H1 (cell line): ENCODE results near the gene FOXI2. TPM values are rescaled to one million over a fixed set of nuclear protein-coding genes. Genes with fewer than 3 reads are reported as not detected.
A peak's percentile ranks its signal among the peaks of the same experiment; 100 is the strongest.

Experiments
- CTCF ChIA-PET: fragments of 300-600 bp; sonication (Branson Sonifier 250); formaldehyde crosslinking; loops from one replicate; lab custom pipeline; 2021; ENCODE audit not compliant: partially characterized antibody; lab: Charles Lee
- POLR2A ChIA-PET: fragments of 300-600 bp; sonication (Branson Sonifier 250); formaldehyde crosslinking; loops from one replicate; lab custom pipeline; 2021; ENCODE audit warnings: inconsistent platforms; ENCODE audit not compliant: partially characterized antibody; lab: Charles Lee
- DNase-seq, 2 experiments: peaks; one replicate each; pipeline versions ENCODE4 v3.0.0 to v3.0.0-alpha.2; 2010 to 2022; ENCODE audit warnings: low spot score in 2 of 2, low read depth in 1 of 2, mixed read lengths in 1 of 2
- FAIRE-seq: peaks from 2 replicates; lab custom pipeline; 2011; peaks lifted over from hg19 to GRCh38; lab: Jason Lieb, UNC
- H2AFZ ChIP-seq: 2 replicates; pipeline ENCODE4 v1.8.1; 2012; ENCODE audit warnings: low read length, inconsistent platforms
- H2AK5ac ChIP-seq: 2 replicates; pipeline ENCODE4 v1.6.1; 2013; ENCODE audit warnings: low read depth, low read length
- H2BK120ac ChIP-seq: replicated peaks from 2 replicates; pipeline ENCODE3; 2013; ENCODE audit warnings: low read depth, low read length, inconsistent platforms
- H2BK12ac ChIP-seq: 2 replicates; pipeline ENCODE4 v1.6.1; 2013; ENCODE audit warnings: low read depth, low read length
- H2BK15ac ChIP-seq: 2 replicates; pipeline ENCODE4 v1.6.1; 2013; ENCODE audit warnings: low read length
- H2BK20ac ChIP-seq: 2 replicates; pipeline ENCODE4 v1.6.1; 2013; ENCODE audit warnings: low read length
- H2BK5ac ChIP-seq: 2 replicates; pipeline ENCODE4 v1.6.1; 2013; ENCODE audit warnings: low read depth, low read length
- H3K14ac ChIP-seq: 2 replicates; pipeline ENCODE4 v1.6.1; 2013; ENCODE audit warnings: inconsistent platforms; ENCODE audit not compliant: insufficient read length
- H3K18ac ChIP-seq: 2 replicates; pipeline ENCODE4 v1.6.1; 2013; ENCODE audit warnings: low read length; ENCODE audit errors: extremely low read depth
- H3K23ac ChIP-seq: 2 replicates; pipeline ENCODE4 v1.6.1; 2013; ENCODE audit warnings: inconsistent platforms; ENCODE audit not compliant: insufficient read length
- H3K23me2 ChIP-seq: 2 replicates; pipeline ENCODE4 v1.6.1; 2013; ENCODE audit warnings: low read depth, low read length
- H3K27ac ChIP-seq: 2 replicates; pipeline ENCODE4 v1.6.1; 2011; ENCODE audit warnings: low read depth, low read length, inconsistent platforms
- H3K27me3 ChIP-seq, 4 experiments: replicated peaks in 1 of 4; 1 replicate in 1 of 4; 2 replicates in 3 of 4; pipeline versions ENCODE4 v1.6.1 to v1.8.1; 2011 to 2013; ENCODE audit warnings: low read length in 3 of 4, mild to moderate bottlenecking in 3 of 4, inconsistent platforms in 2 of 4, mixed read lengths in 2 of 4, moderate library complexity in 1 of 4; ENCODE audit not compliant: control insufficient read depth in 3 of 4, insufficient read depth in 3 of 4; ENCODE audit errors: extremely low read depth in 1 of 4
- H3K36me3 ChIP-seq, 4 experiments: 2 replicates each; pipeline versions ENCODE4 v1.6.1 to v1.8.1; 2011 to 2013; ENCODE audit warnings: mild to moderate bottlenecking in 4 of 4, low read length in 3 of 4, moderate library complexity in 2 of 4, control low read depth in 1 of 4, inconsistent platforms in 1 of 4; ENCODE audit not compliant: insufficient read depth in 4 of 4, control insufficient read depth in 2 of 4
- H3K4ac ChIP-seq: replicated peaks from 2 replicates; pipeline ENCODE3; 2013; ENCODE audit warnings: low read length, low read depth, mixed read lengths, inconsistent platforms; ENCODE audit not compliant: insufficient read length
- H3K4me1 ChIP-seq, 4 experiments: replicated peaks in 1 of 4; 1 replicate in 1 of 4; 2 replicates in 3 of 4; pipeline versions ENCODE4 v1.6.1 to v1.8.1; 2011 to 2013; ENCODE audit warnings: low read length in 3 of 4, inconsistent platforms in 2 of 4, mixed read lengths in 1 of 4; ENCODE audit not compliant: insufficient read depth in 4 of 4, control insufficient read depth in 3 of 4
- H3K4me2 ChIP-seq, 2 experiments: 2 replicates each; pipeline versions ENCODE4 v1.6.1 to v1.8.1; 2011 to 2013; ENCODE audit warnings: low read depth in 2 of 2, low read length in 2 of 2, control low read depth in 1 of 2, inconsistent platforms in 1 of 2, mild to moderate bottlenecking in 1 of 2; ENCODE audit not compliant: insufficient read depth in 1 of 2
- H3K4me3 ChIP-seq, 4 experiments: fragments of 200-600, 300-600 bp in 1 of 4; sonication (generic), shearing (Covaris generic), sonication (Bioruptor Twin) in 1 of 4; 2 replicates each; pipeline versions ENCODE4 v1.5.1 to v1.8.1; 2011 to 2016; ENCODE audit warnings: low read length in 4 of 4, low read depth in 3 of 4, control low read depth in 2 of 4, inconsistent platforms in 2 of 4, mild to moderate bottlenecking in 2 of 4, mixed read lengths in 1 of 4, moderate library complexity in 1 of 4; ENCODE audit not compliant: insufficient read depth in 2 of 4; ENCODE audit errors: extremely low read depth in 1 of 4
- H3K56ac ChIP-seq: replicated peaks from 2 replicates; pipeline ENCODE3; 2013; ENCODE audit warnings: low read depth, mild to moderate bottlenecking, mixed read lengths, low read length, inconsistent platforms; ENCODE audit not compliant: insufficient read length
- H3K79me1 ChIP-seq: 2 replicates; pipeline ENCODE4 v1.6.1; 2013; ENCODE audit warnings: low read depth, low read length, control low read depth
- H3K79me2 ChIP-seq, 2 experiments: 2 replicates each; pipeline versions ENCODE4 v1.6.1 to v1.8.1; 2012 to 2013; ENCODE audit warnings: low read length in 2 of 2, mild to moderate bottlenecking in 2 of 2, inconsistent platforms in 1 of 2; ENCODE audit not compliant: insufficient read depth in 2 of 2, control insufficient read depth in 1 of 2
- H3K9ac ChIP-seq, 4 experiments: replicated peaks in 1 of 4; 1 replicate in 1 of 4; 2 replicates in 3 of 4; pipeline versions ENCODE4 v1.6.1 to v1.8.1; 2011 to 2013; ENCODE audit warnings: low read depth in 3 of 4, low read length in 3 of 4, control low read depth in 2 of 4, mild to moderate bottlenecking in 2 of 4, moderate library complexity in 2 of 4, inconsistent platforms in 1 of 4; ENCODE audit errors: extremely low read depth in 1 of 4
- H3K9me3 ChIP-seq, 2 experiments: 2 replicates each; pipeline versions ENCODE4 v1.6.1 to v1.8.1; 2012 to 2013; ENCODE audit warnings: mild to moderate bottlenecking in 2 of 2, moderate library complexity in 2 of 2, control low read depth in 1 of 2, inconsistent platforms in 1 of 2, low read depth in 1 of 2, low read length in 1 of 2, mixed read lengths in 1 of 2; ENCODE audit not compliant: insufficient read depth in 2 of 2
- H4K20me1 ChIP-seq, 2 experiments: replicated peaks in 1 of 2; 2 replicates each; pipeline versions ENCODE3 to v1.8.1; 2011 to 2013; ENCODE audit warnings: inconsistent platforms in 2 of 2, low read length in 2 of 2, mild to moderate bottlenecking in 1 of 2; ENCODE audit not compliant: insufficient read depth in 2 of 2, control insufficient read depth in 1 of 2
- H4K5ac ChIP-seq: 2 replicates; pipeline ENCODE4 v1.6.1; 2013; ENCODE audit warnings: low read length, low read depth, mixed read lengths, inconsistent platforms; ENCODE audit not compliant: insufficient read length
- H4K8ac ChIP-seq: 2 replicates; pipeline ENCODE4 v1.8.0; 2013; ENCODE audit warnings: mild to moderate bottlenecking, moderate library complexity, low read length, inconsistent platforms; ENCODE audit not compliant: insufficient read depth; ENCODE audit errors: extremely low read depth
- H4K91ac ChIP-seq: replicated peaks from 2 replicates; pipeline ENCODE3; 2013; ENCODE audit warnings: low read length, mixed read lengths, inconsistent platforms; ENCODE audit not compliant: insufficient read length
- EGR1 ChIP-seq: IDR thresholded peaks from 2 replicates; pipeline ENCODE4 v1.6.1; 2011; ENCODE audit warnings: low read depth, low read length, borderline replicate concordance
- POLR2A ChIP-seq, 2 experiments: IDR thresholded peaks; 1 replicate in 1 of 2; 2 replicates in 1 of 2; pipeline ENCODE4 v1.6.1; 2011; ENCODE audit warnings: low read depth in 2 of 2, low read length in 2 of 2, mild to moderate bottlenecking in 2 of 2; ENCODE audit errors: control extremely low read depth in 1 of 2
- RBBP5 ChIP-seq: IDR thresholded peaks from 2 replicates; pipeline ENCODE4 v1.7.1; 2012; ENCODE audit warnings: low read depth, mild to moderate bottlenecking, inconsistent platforms, low read length, moderate library complexity, borderline replicate concordance
- SIX5 ChIP-seq: IDR thresholded peaks from 2 replicates; pipeline ENCODE4 v1.6.1; 2011; ENCODE audit warnings: mild to moderate bottlenecking, low read depth, low read length
- SRF ChIP-seq: IDR thresholded peaks from 2 replicates; pipeline ENCODE4 v1.6.1; 2011; ENCODE audit warnings: mild to moderate bottlenecking, low read depth, low read length, moderate library complexity
- SUZ12 ChIP-seq: fragments of 200-600 bp; sonication (generic); IDR thresholded peaks from 2 replicates; pipeline ENCODE4 v1.6.1; 2012; ENCODE audit warnings: mild to moderate bottlenecking, inconsistent platforms, low read length, moderate library complexity, mixed read lengths
- WGBS, 2 experiments: shearing (Covaris generic) in 1 of 2; methylation state at CpG; one replicate each; pipeline versions ENCODE4 v1.1.6 to v1.1.7; 2013 to 2015; ENCODE audit warnings: low lambda C conversion rate in 2 of 2, mixed read lengths in 2 of 2, inconsistent platforms in 1 of 2, low coverage in 1 of 2, missing lambda C conversion rate in 1 of 2; ENCODE audit not compliant: insufficient replicate concordance in 2 of 2, insufficient coverage in 1 of 2, insufficient read length in 1 of 2; ENCODE audit errors: extremely low coverage in 1 of 2, missing lambda C conversion rate in 1 of 2; 5-methylcytosine and 5-hydroxymethylcytosine counted together
- polyA plus RNA-seq, 7 experiments: library from polyadenylated mRNA; depleted of rRNA in 3 of 7; stranded (reverse) in 5 of 7; unstranded in 2 of 7; fragments of >200 nt in 5 of 7; fragments of 200-250 nt in 2 of 7; gene quantifications; 1 replicate in 5 of 7; 2 replicates in 1 of 7; 4 replicates in 1 of 7; pipeline versions ENCODE4 v1.2.1 to v1.2.3, GENCODE V29; 2011 to 2013; ENCODE audit warnings: missing spikeins in 2 of 7, mixed read lengths in 2 of 7
- total RNA-seq: library from RNA; stranded (reverse); fragmentation: NEBNext Ultra II Directional; extraction: Animal tissue kit (Norgen Biotek cat#: 25700); gene quantifications from 2 replicates; pipeline ENCODE4 v1.2.1, GENCODE V29; 2021
- TF ChIP-seq, protein P1 (sequence below): IDR thresholded peaks from 2 replicates; pipeline ENCODE4 v1.6.1; 2012; ENCODE audit warnings: inconsistent platforms

FOXI2 gene
- total and polyA plus RNA-seq, 2 of the 8 experiments (the other 6 are each of a cell fraction or from before 2014, with no cell fraction given), result 1.0 TPM

DNA sequence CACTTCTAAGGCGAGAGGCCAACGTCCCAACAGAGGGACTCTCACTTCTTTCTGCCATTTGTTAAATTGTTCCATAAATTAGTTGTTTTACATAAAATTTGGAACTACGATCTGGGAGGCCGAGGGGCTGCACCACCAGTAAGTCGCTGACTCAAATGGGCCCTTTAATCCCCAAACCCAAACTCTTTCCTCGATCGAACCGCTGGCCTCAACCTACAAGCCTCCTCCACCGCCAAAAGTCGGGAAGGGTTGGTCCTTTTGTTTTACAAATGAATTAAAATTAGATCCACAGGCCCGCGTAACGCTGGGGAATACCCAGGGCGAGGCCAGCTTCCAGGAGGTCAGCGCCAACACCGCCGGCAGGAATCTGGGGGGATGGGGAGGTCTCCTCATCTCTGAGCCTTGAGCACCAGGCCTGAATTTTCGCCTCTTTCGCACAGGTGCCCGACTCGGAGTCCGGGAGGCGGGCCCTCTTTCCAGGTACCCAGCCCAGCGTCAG lies 1.2 kb upstream of the FOXI2 start:
- FAIRE-seq (peak; percentile 57), DNase-seq (peak in 1 of 2 experiments; percentile 54)
- Histone ChIP-seq H3K23me2 (peaks cover 26% of the 10 kb centered on the region; the same call in 1 of the 2 replicates), H3K4me3 (peak overlapping the region; percentile 21 to 60 (median 54)), H3K56ac (no peak overlapping the region), H3K18ac (no peak overlapping the region; the same call in 1 of the 2 replicates), H2AK5ac (no peak overlapping the region), H4K20me1 (peaks cover 0 to 5% of the 10 kb centered on the region in 2 experiments), H3K36me3 (0 out of 8 replicates have a peak, but pooled peaks cover 0 to 3% (median 0%) of the 10 kb centered on the region in 4 experiments), H4K8ac (no peak overlapping the region), H4K5ac (no peak overlapping the region), H2BK120ac (no peak overlapping the region), H3K4me1 (peaks cover 0 to 25% (median 13%) of the 10 kb centered on the region in 4 experiments; a peak in 6 of 7 replicates), H3K27ac (no peak overlapping the region), H3K23ac (no peak overlapping the region), H4K91ac (no peak overlapping the region), H2BK20ac (no peak overlapping the region), H3K4me2 (peak overlapping the region; percentile 82 to 90), H3K4ac (no peak overlapping the region), H2BK12ac (no peak overlapping the region), H3K9ac (no peak overlapping the region), H3K27me3 (peaks cover 25 to 71% (median 68%) of the 10 kb centered on the region in 4 experiments), H2BK5ac (no peak overlapping the region), H2AFZ (no peak overlapping the region), H3K79me1 (no peaks in the 10 kb centered on the region), H3K9me3 (no peaks in the 10 kb centered on the region), H3K79me2 (no peaks in the 10 kb centered on the region), H3K14ac (no peak overlapping the region), H2BK15ac (no peak overlapping the region)
- WGBS, 2 experiments, result 4% methylated on average over 24 of the region's 24 CpGs; no CpG with 5 or more reads in 1 of the 2 experiments
- POLR2A ChIA-PET, result no interaction called here
- CTCF ChIA-PET, result interaction anchor here (1.2 to 1.6 kb wide), 3 partner anchors 20 to 118 kb away, joined by 3 to 5 read pairs (median 4); no protein-coding TSS in a partner anchor
- TF ChIP-seq SIX5 (no peak), POLR2A (IDR thresholded peaks at IDR 0.05; ENCODE audit: control extremely low read depth in 1 of 2, low read depth in 2 of 2, low read length in 2 of 2) (no peak), SRF (no peak), SUZ12 (no peak; the same call in 1 of the 2 replicates), EGR1 (no peak), RBBP5 (no peak)
- TF ChIP-seq, protein P1, sequence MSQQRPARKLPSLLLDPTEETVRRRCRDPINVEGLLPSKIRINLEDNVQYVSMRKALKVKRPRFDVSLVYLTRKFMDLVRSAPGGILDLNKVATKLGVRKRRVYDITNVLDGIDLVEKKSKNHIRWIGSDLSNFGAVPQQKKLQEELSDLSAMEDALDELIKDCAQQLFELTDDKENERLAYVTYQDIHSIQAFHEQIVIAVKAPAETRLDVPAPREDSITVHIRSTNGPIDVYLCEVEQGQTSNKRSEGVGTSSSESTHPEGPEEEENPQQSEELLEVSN, result peak; percentile 18; the same call in 1 of the 2 replicates
